NCI-H774 (cell line): ENCODE measurements around the gene PLCB3.

Experiments
- DNase-seq: peaks from one replicate; lab custom pipeline; 2025; lab: John Stamatoyannopoulos, UW

PLCB3 gene

GRCh38 chr11:64288353-64288750, 37.0 kb downstream of the PLCB3 start:
- no peak for DNase-seq

- no peak for DNase-seq
Observed at GRCh38 chr11:64289002-64289564, 37.8 kb downstream of the PLCB3 start.

DNA sequence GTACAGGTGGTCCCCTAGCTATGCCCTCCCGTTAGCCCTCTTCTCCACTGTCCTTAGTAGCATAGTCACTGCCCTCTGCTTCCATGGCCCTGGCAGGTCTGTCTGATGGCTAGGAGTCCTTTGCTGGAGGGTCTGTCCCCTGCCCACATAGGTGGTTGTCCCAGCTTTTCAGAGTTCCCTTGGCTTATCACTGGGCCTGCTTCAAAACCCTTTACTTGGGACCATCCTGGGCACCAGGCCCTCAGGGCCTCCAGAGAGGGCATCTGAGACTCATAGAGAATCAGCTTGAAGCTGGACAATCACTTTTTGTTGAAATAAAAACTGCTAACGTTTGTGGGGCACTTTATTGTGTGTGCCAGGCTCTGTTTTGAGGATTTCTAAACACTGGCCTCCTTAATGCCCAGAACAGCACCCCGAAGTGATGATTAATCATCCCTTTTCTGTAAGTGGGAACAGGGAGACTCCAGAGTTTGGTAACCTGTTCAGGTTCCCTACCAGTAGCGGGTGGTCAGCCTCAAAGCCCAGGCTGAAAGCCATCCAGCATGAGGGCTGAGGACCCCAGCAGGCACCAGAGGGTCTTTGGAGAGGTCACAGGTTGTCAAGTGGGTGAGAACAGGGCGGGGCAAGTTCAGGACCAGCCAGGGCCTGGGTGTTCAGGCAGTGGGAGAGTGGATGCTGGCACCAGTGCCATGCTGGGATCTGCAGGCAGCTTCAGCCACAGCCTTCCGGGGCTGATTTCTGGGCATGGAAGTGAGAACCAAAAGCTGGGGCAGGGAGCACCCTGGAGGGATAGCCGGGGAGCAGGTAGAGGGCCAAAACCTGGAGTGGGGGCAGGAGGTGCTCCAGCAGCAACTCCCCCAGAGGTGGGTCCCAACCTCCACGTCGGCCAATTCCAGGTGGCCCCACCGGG, 39.3 kb downstream of the PLCB3 start:
- DNase-seq, result no peak

- no peak for DNase-seq
Observed at GRCh38 chr11:64291262-64291751, 40.0 kb downstream of the PLCB3 start, which contains the start of gene KCNK4. KCNK4 (plus strand) TSS chr11:64291302; CDS start chr11:64293019, 1,717 bp downstream.

GRCh38 chr11:64291752-64292459, 40.6 kb downstream of the PLCB3 start:
- no peak for DNase-seq

- no peak for DNase-seq
Observed at GRCh38 chr11:64292460-64293254, 41.3 kb downstream of the PLCB3 start.

DNA sequence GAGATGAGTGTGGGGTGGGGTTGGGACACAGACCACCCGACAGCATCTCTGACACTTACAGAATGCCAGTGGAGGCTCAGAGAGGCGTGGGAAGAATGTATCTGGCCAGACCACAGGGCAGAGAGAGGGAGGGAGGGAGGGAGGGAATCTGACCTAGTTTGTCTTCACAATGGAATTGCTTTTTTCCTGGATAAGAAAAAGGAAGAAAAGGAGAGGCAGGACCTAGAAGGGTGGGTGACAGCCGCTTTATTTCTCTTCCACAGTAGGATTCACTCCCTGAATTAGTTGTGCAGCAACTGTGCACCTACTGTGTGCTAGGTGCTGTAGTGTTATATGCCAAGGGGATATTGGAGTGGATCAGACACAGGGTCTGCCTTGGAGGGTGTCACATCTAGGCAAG, 43.4 kb downstream of the PLCB3 start:
- DNase-seq, result no peak

DNA sequence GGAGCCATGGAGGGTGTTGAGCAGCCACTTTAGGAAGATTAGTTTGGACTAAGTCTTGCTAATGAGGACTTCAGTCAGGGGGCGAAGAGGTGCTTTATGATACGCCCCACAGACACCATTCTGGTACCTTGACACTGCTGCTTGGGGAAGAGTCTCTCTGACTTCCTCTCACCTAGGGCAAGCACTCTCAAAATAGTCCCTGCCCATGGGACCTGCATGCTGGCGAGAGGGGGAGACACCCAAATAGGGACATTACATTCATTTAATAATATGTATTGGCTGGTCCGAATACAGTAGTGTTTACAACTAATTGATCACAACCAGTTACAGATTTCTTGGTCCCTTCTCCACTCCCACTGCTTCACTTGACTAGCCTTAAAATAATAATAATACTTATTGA, 44.4 kb downstream of the PLCB3 start:
- no peak for DNase-seq

DNA sequence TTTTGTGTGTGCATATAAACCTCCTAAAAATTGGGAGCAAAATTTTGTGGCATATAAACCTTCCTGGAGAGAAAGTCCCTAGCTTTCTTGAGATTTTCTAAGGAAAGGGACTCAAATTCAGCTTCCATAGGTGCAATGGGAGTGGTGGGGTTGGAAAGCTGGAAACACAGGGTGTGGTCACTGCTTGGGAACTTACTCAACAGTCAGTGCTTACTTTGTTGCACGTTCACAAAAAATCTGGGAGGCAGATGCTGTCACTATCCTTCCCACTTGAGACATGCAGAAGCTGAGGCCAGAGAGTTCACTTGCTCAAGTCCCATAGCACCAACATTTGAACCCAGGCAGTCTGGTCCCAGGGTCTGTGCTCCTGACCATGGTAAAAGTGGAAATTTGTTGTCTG, 44.9 kb downstream of the PLCB3 start:
- DNase-seq, result no peak

DNA sequence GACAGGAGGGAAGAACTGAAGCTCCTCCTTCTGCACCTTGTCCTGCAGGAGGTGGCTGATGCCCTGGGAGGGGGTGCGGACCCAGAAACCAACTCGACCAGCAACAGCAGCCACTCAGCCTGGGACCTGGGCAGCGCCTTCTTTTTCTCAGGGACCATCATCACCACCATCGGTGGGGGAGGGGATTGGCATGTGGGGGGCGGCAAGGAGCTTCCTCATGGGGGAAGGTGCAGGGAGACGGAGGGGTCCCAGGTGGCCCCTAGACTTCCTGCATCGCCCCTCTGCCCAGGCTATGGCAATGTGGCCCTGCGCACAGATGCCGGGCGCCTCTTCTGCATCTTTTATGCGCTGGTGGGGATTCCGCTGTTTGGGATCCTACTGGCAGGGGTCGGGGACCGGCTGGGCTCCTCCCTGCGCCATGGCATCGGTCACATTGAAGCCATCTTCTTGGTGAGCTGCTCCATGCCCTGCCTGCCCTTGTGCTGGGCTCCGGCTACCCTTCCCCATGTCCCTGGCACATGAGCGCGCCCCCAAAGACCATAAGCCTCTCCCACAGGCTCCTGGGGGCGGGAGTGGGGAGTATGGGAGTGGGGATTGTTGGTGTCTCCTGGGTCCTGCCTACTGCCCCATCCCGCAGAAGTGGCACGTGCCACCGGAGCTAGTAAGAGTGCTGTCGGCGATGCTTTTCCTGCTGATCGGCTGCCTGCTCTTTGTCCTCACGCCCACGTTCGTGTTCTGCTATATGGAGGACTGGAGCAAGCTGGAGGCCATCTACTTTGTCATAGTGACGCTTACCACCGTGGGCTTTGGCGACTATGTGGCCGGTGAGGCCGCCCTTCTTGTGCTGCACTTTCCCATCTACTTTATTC, 45.7 kb downstream of the PLCB3 start:
- DNase-seq, result no peak

DNA sequence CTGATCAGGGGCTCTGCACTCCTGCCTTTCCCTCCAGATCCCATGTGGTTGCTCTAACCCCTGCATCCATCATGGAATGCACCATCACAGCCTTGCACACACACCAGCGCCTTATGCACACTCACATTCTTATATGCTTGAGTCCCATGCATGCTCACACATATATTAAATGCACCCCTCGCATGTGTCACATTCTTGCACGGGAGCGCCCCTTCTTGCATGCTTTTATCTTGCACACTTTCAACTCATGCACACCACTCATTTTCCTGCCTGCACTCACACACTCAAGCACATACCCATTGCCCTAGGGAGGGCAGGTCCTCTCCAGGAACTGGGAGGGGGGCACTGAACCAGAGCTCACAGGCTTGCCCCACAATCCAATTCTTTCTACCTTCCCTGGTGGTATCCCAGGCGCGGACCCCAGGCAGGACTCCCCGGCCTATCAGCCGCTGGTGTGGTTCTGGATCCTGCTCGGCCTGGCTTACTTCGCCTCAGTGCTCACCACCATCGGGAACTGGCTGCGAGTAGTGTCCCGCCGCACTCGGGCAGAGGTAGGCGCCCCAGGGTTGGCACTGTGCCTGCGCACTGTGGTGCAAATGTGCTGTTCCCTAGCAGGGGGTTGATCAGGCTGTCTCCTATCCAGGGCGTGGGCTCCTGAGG, 46.5 kb downstream of the PLCB3 start:
- no peak for DNase-seq

GRCh38 chr11:64298966-64299846, 47.9 kb downstream of the PLCB3 start:
- DNase-seq, result no peak

- no peak for DNase-seq
Observed at GRCh38 chr11:64299847-64300648, 48.7 kb downstream of the PLCB3 start, which contains the start of gene CATSPERZ. CATSPERZ (plus strand) TSS chr11:64300358; CDS start chr11:64300411, 53 bp downstream.

DNA sequence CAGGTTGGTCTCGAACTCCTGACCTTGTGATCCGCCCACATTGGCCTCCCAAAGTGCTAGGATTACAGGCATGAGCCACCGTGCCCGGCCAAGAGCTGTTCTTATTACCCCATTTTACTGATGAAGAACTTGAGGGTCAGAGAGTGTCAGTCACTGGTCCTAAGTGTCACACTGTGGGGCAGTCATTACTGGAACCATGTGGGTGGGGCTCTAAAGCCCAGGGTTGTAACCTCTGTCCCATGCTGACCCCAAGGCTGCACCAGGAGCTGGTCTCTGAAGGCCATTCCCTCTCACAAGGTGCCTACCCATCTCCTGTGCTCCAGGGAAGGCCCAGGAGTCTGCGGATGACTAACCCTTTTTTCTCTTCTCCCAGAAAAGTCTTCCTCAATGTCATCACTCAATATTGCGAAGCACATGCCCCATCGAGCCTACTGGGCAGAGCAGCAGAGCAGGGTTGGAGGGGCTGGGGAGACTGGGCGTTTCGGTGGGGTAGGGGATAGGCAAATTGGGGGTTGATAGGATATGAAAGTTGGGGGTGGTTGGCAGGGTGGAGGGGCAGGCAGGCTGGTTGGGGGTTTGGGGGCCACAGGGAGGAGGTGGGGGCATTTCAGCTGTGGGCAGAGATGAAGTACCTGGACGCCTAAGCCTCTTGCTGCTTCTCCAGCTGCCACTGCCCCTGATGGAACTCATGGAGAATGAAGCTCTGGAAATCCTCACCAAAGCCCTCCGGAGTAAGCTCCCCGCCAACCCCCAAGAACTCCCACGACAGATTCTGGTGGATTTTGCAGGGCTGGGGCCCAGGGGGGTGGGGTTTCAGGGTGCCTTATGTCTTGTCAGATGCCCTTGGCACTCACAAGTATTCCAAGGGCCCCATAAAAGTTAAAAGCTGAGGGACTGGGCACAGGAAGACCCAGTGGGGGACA, 52.0 kb downstream of the PLCB3 start:
- no peak for DNase-seq

DNA sequence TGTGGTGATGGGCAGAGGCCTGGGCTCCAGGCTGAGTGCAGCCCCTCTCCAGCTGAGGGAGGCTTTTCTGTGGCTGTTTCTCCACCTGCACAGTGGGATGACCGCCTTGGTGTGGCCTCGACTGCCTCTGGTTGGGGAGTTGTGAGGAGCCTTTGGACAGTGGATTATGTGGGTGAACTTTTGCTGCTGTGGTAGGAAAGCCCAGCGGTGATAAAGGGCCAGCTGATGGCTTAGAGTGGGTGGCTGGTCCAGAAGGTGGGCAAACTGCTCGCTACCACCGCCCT, 52.6 kb downstream of the PLCB3 start:
- DNase-seq, result no peak

GRCh38 chr11:64304316-64305072, 53.2 kb downstream of the PLCB3 start:
- peak; percentile 85 for DNase-seq
